NCI-H748 treated with DMSO at 0.1 percent for 48 hours (cell line): ENCODE measurements around the gene GAL.

ENCODE experiments used
- DNase-seq: peaks from one replicate; lab custom pipeline; 2025; lab: John Stamatoyannopoulos, UW

Gene GAL

DNA sequence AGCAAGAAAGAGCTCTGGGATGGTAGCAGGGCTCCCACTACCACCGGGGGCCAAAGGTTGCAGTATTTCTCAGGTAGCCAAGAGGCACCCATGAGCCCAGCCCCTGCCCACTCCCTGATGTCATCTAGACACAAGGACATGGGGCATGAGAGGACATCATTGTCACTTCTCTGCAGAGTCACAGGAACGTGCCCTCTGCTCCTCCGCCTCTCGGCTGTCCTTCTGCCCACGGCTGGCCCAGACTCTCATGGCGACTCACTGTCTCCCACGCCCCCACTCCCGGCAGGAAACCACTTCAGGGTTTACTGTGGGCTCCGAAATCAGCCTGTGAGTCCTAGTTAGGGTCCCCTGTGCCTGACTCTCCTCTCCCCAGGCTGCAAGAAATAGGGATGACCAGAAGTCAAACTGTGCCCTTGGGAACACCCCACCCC lies 1.8 kb upstream of the GAL start:
- DNase-seq, result no peak

DNA sequence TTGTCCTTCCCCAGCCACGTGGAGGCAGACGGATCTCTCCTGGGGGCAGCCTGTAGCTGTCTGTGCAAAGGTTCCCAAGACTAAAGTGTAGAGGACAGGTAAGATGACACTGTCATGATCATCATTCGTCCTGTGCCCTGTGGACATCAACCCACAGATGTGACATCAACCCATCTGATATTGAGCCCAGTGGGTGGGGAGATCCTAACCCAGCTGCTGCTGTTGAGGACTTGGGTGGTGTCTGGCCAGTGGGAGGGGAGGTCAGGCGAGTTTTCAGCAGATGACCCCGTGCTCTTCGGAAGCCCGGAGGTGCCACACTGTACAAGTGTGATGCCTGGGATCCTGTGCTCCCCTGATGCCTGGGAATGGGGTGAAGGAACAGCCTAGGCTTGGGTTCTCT lies 1.2 kb upstream of the GAL start:
- no peak for DNase-seq

DNA sequence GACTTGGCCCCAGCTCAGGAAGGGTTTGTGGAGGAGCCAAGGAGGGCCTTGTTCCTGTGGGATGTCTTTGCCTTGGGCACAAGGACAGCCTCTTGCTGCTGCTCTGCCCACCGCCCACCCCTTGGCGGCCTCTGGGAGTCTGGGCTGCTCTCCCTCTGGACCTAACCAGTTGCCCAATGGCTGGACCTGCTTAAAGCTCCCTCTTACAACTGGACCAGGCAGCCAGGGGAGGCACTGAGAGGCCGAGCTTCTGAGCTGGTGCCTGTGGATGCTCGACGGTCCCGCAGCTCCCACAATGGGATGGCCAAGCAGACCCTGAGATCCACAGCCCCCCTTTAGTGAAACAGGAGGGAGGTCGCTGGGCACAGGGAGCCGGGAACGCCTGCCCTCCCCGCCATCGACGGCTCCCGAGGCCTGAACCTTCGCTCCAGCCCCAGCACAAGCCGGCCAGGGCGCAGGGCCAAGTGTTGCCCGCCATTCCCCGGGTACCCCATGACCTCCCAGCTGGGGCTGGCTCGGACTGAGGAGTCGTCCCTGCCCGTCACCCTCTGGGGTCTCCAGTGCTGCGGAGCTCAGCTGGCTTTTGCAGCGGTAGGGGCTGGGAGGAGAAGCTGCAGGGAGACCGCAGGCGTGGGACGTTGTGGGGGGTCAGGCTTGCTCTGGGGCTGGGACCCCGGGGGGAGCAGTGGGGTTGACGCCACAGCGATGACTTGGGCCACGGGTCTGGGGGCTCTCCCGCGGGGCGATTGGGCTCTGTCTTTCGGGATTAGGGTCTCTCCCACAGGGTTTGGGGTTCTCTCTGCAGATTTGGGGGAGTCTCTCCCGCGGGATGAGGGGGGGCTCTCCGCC lies 584 bp upstream of the GAL start:
- no peak for DNase-seq

DNA sequence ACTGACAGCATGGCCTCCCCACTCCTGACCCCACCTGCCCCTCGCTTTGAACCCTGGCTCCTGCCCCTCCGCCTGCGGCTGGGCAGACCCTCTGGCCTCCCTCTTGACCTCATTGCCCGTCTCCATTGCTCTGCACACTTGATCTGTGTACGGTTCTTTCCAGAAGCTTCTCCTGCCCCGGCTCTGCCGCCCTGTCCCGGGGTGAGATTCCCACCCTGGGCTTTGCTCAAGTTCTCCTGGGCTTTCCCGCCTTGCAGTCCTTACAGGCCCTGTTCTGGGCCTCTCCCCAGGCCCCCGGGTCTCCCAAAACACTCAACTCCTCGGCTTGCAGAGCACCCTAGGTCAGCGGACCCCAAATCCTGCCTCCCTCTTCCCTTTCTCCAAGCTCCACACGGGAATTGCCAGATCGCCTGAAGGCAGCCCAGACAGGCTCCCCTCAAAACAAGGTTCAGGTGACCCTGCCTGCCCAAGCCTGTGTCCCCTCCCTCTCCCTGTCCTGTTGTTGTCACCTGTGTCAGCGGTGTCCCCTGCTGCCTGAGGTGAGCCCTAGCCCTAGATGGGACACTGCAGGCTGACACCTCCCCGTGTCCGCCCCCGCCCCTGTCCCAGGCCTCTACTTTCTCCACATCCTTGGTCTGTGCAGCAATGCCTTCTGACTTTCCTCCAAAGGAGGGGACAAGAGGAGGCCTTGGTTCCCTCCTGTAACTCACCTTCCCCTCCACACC lies 1.5 kb downstream of the GAL start:
- DNase-seq, result no peak

DNA sequence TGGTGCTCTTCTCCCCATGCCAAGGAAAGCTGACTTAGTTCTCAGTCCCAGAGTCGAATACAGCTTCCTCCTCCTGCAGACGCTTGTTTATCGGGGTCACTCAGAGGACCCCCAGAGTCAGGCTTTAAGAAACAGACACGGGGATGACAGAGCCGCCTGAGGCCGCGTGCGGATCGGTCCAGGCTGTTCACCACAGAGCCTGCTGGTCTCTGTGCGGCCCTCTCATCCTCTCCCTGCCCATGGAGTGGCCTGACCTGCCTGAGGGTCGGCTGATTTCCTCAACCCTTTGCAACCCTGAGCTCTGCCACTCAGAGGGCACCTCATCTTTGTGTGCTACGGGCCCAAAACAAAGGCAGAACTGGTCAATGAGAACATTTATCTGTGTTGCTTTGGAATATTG lies 2.1 kb downstream of the GAL start:
- DNase-seq, result no peak

DNA sequence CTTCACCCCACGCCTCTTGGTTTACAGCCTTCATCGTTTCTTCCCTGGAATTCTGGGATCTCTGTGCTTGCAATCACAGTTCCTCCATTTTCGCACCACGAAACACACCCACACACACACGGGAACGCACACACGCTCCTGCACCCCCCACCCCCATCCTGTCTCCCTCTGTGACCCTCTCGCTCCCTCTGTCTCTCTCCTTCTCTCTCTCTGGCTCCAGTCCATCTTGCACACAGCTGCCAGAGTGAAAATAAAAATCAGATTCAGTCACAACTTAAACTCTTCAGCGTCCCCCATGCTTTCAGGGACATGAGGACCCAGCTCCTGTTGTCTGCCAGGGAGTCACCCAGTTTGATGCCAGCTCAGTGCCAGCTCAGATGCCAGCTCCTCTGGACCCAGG lies 3.0 kb downstream of the GAL start:
- no peak for DNase-seq

DNA sequence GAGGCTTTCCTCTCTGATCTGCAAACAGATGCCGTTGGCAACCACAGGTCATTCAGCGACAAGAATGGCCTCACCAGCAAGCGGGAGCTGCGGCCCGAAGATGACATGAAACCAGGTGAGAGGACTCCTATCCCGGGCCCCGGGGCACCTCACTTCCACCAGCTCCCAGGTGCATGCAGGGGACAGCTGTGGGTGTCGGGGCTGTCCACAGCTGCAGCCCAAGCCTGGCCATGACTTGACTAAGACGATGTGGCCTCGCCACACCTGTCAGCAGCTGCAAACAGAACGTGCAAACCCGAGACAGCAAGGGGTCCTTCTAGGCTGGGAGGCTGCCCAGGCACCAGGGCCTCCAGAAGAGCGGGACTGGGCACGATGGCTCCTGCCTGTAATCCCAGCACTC lies 3.6 kb downstream of the GAL start:
- no peak for DNase-seq

DNA sequence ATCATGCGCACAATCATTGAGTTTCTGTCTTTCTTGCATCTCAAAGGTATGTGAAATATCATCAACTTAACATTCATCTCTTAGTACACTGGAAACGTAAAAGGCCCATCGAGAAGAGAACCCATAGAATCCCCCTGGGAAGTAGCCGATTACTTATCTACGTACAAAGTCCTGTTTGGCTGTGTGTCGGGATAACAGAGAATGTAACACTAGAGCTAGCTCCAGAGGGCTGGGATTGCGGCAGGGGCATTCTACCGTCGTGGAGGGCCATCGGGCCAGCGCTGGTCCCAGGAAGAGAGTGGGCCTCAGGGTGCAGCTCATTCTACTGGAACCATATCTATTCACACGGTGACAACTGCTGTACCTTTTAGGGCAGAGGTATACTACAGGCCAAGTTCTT lies 4.5 kb downstream of the GAL start:
- no peak for DNase-seq

DNA sequence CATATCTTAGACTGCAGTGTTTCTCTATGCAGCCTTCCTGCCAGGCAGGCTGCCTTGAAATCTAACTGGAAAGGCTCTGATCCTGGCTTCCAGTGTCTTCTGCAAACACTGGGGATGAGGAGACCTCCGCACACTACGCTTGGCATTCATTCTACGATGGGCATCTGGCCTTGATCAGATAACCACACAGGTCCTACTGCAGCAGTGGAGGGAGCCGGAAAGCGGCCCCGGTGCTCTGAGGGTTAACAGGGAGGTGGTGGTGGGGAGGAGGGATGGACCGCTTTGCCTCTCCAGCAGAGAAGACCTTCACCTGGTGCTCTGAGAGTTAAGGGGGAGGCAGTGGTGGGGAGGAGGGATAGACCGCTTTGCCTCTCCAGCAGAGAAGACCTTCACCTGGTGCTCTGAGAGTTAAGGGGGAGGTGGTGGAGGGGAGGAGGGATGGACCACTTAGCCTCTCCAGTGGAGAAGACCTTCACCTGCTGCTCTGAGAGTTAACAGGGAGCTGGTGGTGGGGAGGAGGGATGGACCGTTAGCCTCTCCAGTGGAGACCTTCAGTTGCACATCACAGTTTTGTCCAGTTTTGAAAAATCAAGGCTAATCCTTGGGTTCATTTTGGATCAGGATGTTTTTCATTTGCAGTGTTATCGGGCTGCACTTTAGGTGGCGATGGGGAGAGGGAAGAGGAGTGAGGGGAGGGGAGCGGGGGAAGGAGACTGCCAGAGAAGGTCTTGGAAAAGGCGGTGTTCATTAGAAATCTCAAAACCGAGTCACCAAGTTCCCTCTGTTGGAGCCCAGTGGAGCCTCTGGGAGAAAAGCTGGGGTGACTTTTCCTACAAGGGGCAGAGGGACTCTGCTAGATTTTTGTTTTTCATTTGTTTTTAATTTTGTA lies 5.6 kb downstream of the GAL start:
- DNase-seq, result no peak

DNA sequence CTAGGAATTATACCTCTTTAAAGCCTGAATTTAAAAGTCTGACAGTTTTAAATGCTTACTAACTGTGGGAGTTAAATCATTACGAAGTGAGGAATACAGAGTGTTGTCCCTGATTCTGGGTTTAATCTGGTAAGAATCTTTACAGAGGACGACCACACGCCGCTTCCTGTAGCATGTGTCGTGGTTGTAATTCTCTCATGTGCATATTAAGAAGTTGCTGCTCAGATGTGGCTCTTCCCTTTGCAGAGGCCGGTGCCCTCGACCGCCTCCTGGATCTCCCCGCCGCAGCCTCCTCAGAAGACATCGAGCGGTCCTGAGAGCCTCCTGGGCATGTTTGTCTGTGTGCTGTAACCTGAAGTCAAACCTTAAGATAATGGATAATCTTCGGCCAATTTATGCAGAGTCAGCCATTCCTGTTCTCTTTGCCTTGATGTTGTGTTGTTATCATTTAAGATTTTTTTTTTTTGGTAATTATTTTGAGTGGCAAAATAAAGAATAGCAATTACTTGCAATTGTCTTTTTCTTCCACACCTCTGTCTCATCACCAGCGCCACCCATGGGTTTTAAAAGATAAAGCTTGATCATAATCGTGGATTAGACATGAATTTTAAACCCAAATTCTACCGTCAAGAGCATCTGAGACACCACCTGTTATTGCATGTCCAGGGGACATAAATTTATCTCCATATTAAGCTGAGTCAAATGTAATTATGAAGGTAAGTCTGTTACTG lies 6.5 kb downstream of the GAL start:
- no peak for DNase-seq

DNA sequence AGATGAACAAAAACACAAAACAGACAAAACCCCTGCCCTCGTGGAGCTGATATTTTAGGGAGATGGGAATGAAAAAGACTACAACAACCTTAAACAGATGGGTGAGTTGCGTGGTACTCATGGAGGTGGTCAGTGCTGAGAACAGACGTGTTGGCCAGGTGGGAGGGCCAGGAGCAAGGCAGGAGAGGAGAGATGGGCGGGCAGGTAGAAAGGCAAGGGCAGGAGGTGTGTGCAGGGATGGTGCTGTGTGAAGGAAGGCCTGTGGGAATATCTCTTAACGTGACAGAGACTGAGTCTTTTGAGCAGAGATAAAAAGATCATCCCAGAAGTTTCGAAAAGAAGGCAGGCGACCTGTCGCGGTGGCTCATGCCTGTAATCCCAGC lies 7.0 kb downstream of the GAL start:
- no peak for DNase-seq

DNA sequence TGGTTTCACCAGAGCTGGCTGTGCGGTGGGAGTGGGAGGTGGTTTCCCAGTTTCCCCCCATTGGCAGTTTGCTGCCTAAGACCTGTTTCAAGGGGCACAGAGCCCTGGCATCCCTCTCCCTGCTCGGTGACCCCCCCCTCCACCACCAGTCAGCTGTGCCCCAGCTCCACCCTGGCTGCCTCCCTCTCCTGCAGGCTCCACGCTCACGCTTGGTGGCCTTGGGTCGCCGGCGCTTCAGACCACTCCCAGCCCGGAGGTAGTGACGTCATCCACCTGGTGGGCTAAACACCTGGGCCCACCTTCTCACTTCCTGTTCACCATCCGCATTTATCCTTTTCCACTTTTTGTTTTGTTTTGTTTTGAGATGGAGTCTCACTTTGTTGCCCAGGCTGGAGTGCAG lies 7.8 kb downstream of the GAL start:
- no peak for DNase-seq

DNA sequence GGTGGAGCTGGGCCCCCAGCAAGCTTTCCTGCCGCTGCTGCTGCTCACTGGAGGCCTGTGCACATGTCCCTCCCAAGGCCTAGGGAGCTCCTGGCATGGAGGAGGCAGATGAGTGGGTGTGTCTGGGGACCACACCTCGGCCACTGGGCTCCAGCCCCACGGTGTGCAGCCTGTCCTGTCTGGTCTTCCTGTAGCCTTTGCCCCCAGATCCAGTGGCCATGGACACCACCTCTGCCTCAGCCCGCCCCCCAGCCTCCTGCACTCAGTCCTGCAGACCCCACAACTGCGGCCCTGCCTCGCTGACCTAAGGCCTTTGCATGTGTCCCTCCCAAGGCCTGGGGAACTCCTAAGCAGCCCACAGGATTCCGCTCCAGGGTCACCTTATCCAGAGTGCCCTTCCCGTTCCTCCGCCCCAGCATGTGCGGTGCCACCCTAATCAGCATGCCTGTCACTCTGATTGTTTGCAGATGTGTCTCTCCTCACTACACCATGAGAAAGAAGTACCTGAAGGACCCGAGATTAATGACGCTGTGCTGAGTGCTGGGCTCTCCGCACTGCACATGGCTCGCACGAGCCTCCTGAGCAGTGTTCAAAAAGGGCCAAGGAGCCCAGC lies 8.6 kb downstream of the GAL start:
- DNase-seq, result no peak

DNA sequence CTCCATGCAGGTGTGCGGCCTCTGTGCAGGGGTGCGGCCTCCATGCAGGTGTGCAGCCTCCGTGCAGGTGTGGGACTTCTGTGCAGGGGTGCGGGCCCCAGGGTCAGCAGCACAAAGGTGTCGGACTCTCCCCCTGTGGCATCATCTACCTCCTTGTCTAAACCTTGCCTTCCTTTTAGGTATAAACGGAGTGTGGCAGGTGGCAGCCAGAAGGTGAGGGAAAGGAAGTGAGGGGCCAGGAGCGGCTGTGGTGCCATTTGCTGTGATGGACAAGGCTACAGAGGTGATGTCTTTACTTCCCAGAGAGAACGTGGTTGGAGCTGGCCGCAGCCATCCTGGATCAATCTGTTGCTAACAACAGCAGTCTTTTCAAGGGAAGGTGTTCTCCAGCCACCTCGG lies 9.1 kb downstream of the GAL start:
- no peak for DNase-seq

DNA sequence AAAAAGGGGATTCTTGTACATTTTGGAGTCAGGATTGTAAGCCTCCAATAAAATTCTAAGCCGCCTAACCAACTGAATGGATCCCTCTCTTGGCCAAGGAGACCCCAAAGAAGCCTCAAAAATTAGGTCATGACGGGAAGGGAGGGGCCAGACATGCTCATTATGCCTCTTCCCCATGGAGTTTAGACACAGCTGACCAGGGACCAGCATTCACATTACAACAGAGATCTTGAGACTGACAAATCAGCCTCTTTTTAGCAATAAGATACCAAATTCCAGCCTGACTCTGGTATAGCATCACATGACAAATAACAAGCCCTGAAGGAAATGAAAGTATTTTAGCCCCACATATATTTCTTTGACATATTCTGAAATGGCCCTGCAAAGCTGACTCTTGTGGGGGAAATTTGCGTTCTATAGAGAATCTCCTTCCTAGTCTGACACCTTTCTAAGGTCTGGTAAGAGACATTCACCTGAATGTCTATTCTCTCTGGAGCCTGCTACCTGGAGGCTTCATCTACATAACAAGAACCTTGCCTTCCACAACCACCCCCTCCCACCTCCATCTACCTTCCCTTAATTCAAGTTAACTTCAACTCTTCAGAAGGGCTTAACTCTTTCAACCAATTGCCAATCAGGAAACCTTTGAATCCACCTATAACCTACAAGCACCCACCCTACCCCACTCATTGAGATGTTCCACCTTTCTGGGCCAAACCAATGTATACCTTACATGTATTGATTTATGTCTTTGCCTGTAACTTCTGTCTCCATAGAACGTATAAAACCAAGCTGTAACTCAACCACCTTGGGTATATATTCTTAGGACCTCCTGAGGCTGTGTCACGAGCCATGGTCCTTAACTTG lies 10.3 kb downstream of the GAL start:
- DNase-seq, result no peak

DNA sequence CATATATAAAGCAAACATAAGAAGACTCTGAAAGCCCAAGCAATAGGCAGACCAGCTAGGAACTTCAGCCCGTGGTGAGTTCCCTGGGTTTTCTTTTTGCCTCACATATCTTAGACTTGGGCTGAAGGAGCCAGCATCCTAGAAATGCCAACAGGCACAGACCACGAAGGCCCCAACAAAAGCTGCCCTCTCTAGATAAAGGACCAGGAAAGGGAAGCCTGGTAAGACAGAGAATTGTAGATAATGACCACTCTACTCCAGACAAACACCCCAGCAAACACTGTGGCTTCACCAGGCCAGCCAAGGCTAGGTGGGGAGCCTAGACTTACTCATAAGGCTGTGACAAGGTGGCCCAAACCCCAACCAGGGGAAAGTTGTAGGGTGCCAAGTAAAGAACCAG lies 11.2 kb downstream of the GAL start:
- DNase-seq, result no peak

DNA sequence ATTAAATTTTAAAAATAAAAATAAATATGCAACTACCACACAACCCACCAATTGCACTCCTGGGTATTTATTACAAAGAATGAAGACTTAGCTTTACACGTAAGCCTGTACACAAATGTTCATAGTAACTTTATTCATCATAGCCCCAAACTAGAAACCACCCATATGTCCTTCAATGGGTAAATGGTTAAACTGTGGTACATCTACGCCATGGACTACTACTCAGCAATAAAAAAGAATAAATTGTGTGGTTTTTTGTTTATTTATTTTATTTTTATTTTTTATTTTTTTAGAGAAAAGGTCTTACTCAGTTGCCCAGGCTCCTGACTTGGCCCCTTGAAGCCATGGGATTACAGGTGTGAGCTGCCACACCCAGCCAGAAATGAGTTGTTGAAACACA lies 14.6 kb downstream of the GAL start:
- no peak for DNase-seq

DNA sequence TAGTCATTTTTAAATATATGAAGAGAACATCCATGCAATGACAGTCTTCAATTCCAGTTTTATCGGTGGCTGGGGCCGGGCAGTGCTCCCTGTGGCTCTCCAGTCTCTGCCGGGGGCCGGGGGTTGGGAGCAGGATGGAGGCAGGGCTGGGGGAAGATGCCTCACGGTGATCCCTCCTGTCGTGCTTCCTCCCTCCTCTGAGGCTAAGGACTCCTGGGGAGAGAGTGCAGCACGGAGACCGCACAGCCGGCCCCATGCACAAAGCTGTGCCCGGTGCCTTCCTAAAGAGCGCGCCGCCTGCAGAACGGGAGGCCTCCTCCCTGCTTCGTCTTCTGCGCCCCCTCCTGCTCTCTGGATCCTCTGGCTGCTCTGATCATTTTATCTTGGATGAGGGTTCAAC lies 20.5 kb downstream of the GAL start:
- no peak for DNase-seq

DNA sequence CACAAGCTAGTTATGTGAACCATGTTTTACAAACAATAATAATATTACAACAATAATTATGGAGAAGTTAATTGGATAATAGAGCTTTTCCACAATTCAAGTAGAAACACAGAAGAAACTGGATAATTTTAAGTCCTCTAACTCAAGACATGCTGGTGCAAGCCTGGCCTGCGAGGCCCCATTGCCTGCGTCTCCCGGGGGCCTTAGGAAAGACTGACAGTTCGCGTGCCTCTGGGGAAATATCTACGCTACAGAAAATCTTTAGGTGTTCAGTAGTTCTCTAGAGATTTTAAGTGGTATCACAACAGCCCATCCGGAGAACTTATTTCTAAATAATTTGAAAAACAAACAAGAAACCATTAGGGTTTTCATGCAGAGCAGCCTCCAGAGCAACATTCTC lies 23.2 kb downstream of the GAL start:
- no peak for DNase-seq

DNA sequence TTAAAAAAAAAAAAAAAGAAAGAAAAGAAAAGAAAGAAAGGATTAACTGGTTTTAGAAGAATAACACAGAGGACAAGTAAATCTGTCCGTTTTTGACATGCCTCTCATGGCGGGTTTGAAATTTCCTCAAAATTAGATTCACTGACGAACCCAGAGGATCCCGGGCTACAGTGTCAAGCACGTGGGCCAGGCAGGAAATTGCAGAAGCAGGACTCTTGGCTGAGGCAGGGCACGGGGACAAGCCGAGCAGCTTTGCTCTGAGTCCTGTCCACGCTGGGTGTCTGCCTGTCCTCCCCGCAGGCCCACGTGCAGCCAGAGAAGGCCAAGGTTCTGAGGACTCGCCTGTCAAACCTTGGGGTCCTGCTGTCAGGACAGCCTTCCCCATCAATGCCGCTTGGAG lies 24.7 kb downstream of the GAL start:
- DNase-seq, result no peak

DNA sequence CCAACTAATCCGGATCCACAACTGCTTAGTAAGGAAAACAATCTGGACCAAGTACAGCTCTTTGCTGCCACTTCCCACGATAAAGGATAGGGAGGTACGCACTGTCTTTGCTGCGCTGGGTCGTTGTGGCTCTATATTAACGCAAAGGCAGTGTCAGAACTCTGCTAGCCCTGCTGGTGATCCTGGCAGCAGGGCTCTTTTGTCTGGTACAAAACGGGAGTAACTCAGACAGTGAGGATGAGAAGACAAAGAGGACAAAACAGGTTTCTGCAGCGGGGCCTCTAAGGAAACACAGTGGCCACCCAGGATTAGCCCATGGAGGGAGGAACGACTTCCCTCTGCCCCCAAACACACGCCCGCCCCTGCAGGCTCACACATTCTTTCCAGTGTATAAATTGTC lies 26.1 kb downstream of the GAL start:
- DNase-seq, result no peak
